GM10266 (cell line): ENCODE results near the gene ANKRD26.

Experiments used
- DNase-seq: peaks from one replicate; pipeline ENCODE4 v3.0.0; 2012; ENCODE audit errors: extremely low spot score
- TF ChIP-seq, protein P1 (sequence below): IDR thresholded peaks from 2 replicates; pipeline ENCODE4 v1.5.1; 2012; ENCODE audit warnings: mild to moderate bottlenecking, low read depth; ENCODE audit not compliant: control insufficient read depth, insufficient read depth; ENCODE audit errors: missing control alignments

The ANKRD26 gene

DNA sequence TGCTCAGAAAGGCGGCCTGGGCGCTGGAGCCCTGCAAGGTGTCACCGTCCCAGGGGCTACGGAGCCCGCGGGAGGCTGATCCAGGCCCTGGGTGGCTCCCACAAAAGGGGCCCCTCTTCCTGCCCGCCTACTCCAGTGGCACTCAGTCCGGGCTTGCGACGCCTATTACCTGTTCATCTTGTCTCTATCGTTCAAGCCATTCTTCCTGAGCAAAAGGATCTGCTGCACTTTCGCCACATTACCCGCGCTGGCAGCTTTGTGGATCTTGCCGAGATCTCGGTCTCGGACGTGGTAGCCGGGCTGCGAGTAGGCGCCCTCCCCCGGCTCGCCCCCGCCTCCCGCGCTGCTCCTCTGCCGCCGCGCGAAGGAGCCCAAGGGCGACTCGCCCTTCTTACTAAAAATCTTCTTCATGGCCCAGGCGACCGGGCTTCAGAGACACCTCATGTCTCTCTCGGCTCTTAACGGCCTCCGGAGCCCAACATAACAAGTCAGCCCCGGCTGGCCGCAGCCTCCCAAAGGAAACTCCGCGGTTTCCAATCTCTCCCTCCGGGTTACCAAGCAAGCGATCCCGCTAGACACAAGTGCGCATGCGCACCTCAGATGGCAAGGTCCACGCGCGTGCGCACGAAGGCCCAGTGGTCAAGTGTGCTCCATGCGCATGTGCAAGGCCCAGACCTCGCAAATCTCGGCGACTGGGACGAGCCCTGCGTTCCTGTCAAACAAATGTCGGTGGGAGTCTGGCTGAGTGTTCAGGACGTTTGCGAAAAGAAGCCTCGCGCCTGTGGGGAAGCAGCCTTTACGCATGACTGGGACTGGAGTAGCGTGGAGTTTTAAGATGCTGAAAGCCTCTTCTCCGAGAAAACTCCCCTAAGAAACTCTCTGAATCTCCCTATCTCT lies at the start of gene ANKRD26:
TSS of gene ANKRD26 (minus strand) at position 579 of the 897 bp plus-strand sequence. CDS start at position 411, 168 bp downstream.
- TF ChIP-seq, protein P1, sequence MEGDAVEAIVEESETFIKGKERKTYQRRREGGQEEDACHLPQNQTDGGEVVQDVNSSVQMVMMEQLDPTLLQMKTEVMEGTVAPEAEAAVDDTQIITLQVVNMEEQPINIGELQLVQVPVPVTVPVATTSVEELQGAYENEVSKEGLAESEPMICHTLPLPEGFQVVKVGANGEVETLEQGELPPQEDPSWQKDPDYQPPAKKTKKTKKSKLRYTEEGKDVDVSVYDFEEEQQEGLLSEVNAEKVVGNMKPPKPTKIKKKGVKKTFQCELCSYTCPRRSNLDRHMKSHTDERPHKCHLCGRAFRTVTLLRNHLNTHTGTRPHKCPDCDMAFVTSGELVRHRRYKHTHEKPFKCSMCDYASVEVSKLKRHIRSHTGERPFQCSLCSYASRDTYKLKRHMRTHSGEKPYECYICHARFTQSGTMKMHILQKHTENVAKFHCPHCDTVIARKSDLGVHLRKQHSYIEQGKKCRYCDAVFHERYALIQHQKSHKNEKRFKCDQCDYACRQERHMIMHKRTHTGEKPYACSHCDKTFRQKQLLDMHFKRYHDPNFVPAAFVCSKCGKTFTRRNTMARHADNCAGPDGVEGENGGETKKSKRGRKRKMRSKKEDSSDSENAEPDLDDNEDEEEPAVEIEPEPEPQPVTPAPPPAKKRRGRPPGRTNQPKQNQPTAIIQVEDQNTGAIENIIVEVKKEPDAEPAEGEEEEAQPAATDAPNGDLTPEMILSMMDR, result no peak
- DNase-seq, result peak; percentile 92

DNA sequence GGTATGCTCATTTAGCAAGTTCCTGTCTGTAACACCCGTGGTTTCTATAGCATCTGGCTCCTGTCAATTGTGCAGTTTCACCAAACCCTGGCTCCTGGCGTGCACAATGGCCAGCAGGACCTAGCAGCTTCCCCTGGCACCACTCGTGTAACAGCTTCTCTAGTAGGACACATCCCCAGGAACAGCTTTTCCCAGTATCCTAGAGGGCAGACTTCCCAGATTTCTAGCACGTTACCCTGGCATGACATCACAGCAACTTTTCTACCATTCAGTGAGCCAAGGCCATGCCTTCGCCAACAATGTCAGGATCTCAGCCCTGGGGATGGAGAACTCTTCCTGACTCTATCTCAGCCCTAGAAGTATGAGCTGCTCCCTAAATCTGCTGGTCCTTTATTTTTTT lies 47.4 kb upstream of the ANKRD26 start:
- no peak for DNase-seq
- TF ChIP-seq, protein P1, result no peak

DNA sequence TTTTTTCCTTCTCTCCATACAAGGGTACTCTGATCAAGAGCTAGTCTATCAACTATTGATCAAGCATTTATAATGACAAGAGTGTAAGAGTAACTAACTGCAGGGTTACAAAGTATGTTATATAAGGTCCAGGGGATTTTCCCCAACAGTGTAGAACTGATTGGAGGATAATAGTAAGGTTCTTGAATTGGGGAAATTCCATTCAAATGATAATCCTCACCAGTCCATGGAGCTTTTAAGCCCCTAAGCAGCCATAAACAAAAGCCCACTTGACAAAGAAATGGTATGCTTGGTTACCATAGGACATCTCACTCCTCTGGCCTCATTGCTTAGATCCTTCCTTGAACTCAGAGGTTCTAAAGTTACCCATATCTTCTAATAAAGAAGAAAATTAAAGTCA lies 45.6 kb upstream of the ANKRD26 start:
- TF ChIP-seq, protein P1, result no peak
- no peak for DNase-seq

DNA sequence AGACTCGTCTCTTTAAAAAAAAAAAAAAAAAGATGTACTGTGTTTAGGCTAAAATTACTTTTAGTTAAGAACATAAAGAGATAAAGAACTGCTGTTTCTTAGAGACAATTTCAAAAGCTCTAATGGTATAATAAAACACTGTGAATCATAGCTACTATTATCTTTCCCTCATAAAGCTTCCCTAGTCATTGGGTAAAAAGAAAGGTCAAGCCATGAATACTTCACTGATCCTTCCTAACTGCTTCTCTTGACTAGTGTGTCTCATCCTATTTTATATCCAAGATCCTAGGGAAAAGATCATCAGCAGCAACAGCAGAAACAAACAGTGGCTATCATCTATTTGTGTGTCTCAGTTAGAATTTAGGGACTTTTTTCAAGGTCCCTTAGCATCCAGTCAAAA lies 43.4 kb upstream of the ANKRD26 start:
- no peak for DNase-seq
- TF ChIP-seq, protein P1, result no peak

DNA sequence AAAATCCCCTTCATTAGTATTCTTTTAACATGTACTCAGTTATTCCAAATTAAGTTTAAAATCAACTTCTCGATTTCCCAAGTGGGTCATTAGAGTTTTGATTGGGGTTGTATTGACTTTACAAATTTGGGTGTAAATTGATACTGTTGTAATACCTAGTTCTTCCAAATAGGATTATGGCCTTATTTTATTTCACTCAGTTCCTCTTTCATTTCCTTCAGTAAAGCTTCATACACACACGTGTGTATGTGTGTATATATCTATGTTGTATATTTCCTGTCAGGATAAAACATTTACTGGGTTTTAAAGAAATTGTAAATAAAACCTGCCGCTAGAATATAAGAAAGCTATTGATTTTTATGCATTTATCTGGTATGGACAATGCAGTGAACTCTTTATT lies 38.0 kb upstream of the ANKRD26 start:
- DNase-seq, result no peak
- TF ChIP-seq, protein P1, result no peak

DNA sequence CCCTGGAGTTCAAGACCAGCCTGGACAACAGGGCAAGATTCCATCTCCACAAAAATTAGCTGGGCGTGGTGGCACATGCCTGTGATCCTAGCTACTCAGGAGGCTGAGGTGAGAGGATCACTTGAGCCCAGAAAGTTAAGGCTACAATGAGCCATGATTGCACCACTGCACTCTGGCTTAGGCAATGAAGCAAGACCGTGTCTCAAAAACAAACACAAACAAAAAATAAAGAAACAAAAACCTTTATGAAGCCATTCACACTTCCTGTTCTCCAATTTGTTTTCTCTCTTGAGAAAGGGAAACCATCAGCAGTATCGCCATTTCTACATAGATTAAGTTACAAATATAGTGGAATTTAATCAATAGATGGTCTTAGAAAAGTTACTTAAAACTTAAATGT lies 34.1 kb upstream of the ANKRD26 start:
- DNase-seq, result no peak
- TF ChIP-seq, protein P1, result no peak

DNA sequence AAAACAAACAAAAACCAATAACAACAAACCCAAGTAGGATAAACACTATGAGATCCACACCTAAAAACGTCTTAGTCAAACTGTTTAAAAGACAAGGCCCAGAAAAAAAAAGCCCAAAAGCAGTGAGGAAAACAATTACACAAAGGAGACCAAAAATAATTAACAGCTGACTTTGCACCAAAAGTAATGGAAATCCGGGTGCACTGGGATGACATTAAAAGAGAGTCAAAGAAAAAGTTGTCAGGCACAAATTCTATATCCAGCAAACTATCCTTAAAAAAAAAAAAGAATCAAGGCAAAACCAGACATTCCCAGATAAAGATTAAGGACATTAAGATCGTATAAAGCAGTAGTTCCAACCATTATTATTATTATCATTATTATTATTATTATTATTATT lies 7.9 kb upstream of the ANKRD26 start:
- DNase-seq, result no peak

More for the DNA sequence above, 7.9 kb upstream of the ANKRD26 start:
- TF ChIP-seq, protein P1, result no peak
